GM12878 (cell line): ENCODE measurements around the gene NTSR1.

Experiments used
- BHLHE40 ChIP-seq, 2 experiments: fragments of 450-650 bp in 1 of 2; IDR thresholded peaks; 2 replicates each; pipeline ENCODE4 v1.6.1; 2011 to 2017; ENCODE audit warnings: low read depth in 2 of 2, borderline replicate concordance in 1 of 2, improper control_type of control experiment in 1 of 2, low read length in 1 of 2, mild to moderate bottlenecking in 1 of 2
- BRCA1 ChIP-seq: IDR thresholded peaks from 2 replicates; pipeline ENCODE4 v1.6.1; 2011; ENCODE audit warnings: low read depth, low read length, improper control_type of control experiment
- CHD4 ChIP-seq: fragments of 200-600 bp; sonication (generic); IDR thresholded peaks from 2 replicates; pipeline ENCODE4 v1.6.1; 2016; ENCODE audit warnings: mild to moderate bottlenecking
- EP300 ChIP-seq, 2 experiments: fragments of 150-350 bp in 1 of 2; IDR thresholded peaks; 2 replicates each; pipeline ENCODE4 v1.6.1; 2011 to 2012; ENCODE audit warnings: low read depth in 2 of 2, low read length in 2 of 2, borderline replicate concordance in 1 of 2, improper control_type of control experiment in 1 of 2, inconsistent platforms in 1 of 2; ENCODE audit not compliant: control insufficient read depth in 1 of 2
- EZH2 ChIP-seq: IDR thresholded peaks from 2 replicates; pipeline ENCODE4 v1.6.1; 2012; ENCODE audit warnings: low read depth, mild to moderate bottlenecking, control low read depth, inconsistent platforms, low read length, borderline replicate concordance; ENCODE audit not compliant: control insufficient read depth
- KAT2A ChIP-seq: conservative IDR thresholded peaks from 2 replicates; pipeline ENCODE4 v1.6.1; 2011; ENCODE audit warnings: low read depth, low read length; ENCODE audit not compliant: control insufficient read depth
- NR2C2 ChIP-seq: IDR thresholded peaks from 2 replicates; pipeline ENCODE4 v1.6.1; 2011; ENCODE audit warnings: borderline replicate concordance, low read depth; ENCODE audit not compliant: control insufficient read depth, insufficient read length
- POLR2A ChIP-seq: IDR thresholded peaks from 2 replicates; pipeline ENCODE4 v1.6.1; 2011; ENCODE audit warnings: low read depth, mild to moderate bottlenecking, low read length
- POLR2AphosphoS5 ChIP-seq: IDR thresholded peaks from 2 replicates; pipeline ENCODE4 v1.6.1; 2011; ENCODE audit warnings: mild to moderate bottlenecking, low read length, inconsistent platforms
- RAD21 ChIP-seq: IDR thresholded peaks from 2 replicates; pipeline ENCODE4 v1.6.1; 2011; ENCODE audit warnings: mild to moderate bottlenecking, low read depth, low read length, moderate library complexity; ENCODE audit not compliant: insufficient read depth
- REST ChIP-seq: IDR thresholded peaks from 2 replicates; pipeline ENCODE4 v1.6.1; 2012; ENCODE audit warnings: mild to moderate bottlenecking, low read depth, low read length
- SMC3 ChIP-seq: IDR thresholded peaks from 2 replicates; pipeline ENCODE4 v1.6.1; 2011; ENCODE audit warnings: low read length, improper control_type of control experiment, borderline replicate concordance
- ZBTB33 ChIP-seq: fragments of 450-650 bp; IDR thresholded peaks from 2 replicates; pipeline ENCODE4 v1.6.1; 2017; ENCODE audit warnings: mild to moderate bottlenecking
- TF ChIP-seq, protein P1 (sequence below): fragments of 450-650 bp; IDR thresholded peaks from 2 replicates; pipeline ENCODE4 v1.6.1; 2018; ENCODE audit warnings: borderline replicate concordance, mild to moderate bottlenecking; ENCODE audit not compliant: partially characterized antibody

DNA sequence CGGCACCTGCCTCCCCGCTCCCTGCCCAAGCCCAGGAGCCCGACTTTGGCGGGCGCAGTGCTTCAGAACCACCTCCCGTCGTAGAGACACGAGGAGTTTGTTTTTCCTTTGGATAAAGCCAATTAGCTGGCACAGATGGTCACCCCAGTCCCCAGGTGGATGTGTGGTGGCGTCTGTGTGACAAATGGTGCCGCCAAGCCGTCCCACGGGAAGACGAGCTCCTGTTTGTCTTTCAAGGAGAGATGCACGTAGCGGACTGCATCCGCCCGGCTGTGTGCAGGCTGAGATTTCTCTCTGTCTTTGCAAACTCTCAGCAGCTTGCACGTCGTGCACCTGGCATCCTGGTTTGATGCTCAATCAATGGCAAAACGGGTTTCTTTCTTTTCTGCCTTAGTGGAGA is 71.6 kb downstream of the NTSR1 start:
- TF ChIP-seq EZH2, result no peak
- TF ChIP-seq REST, result no peak
- TF ChIP-seq, protein P1, sequence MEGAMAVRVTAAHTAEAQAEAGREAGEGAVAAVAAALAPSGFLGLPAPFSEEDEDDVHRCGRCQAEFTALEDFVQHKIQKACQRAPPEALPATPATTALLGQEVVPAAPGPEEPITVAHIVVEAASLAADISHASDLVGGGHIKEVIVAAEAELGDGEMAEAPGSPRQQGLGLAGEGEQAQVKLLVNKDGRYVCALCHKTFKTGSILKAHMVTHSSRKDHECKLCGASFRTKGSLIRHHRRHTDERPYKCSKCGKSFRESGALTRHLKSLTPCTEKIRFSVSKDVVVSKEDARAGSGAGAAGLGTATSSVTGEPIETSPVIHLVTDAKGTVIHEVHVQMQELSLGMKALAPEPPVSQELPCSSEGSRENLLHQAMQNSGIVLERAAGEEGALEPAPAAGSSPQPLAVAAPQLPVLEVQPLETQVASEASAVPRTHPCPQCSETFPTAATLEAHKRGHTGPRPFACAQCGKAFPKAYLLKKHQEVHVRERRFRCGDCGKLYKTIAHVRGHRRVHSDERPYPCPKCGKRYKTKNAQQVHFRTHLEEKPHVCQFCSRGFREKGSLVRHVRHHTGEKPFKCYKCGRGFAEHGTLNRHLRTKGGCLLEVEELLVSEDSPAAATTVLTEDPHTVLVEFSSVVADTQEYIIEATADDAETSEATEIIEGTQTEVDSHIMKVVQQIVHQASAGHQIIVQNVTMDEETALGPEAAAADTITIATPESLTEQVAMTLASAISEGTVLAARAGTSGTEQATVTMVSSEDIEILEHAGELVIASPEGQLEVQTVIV, result no peak
- no peak for TF ChIP-seq BHLHE40 (IDR thresholded peaks at IDR 0.05; ENCODE audit: borderline replicate concordance in 1 of 2, low read depth in 2 of 2, low read length in 1 of 2)
- no peak for TF ChIP-seq POLR2A
- no peak for TF ChIP-seq CHD4
- no peak for TF ChIP-seq SMC3
- TF ChIP-seq NR2C2, result no peak
- no peak for TF ChIP-seq POLR2AphosphoS5
- TF ChIP-seq RAD21, result no peak
- TF ChIP-seq ZBTB33, result no peak
- no peak for TF ChIP-seq BRCA1
- no peak for TF ChIP-seq KAT2A
- no peak for TF ChIP-seq EP300 (IDR thresholded peaks at IDR 0.05; ENCODE audit: borderline replicate concordance in 1 of 2, control insufficient read depth in 1 of 2, low read depth in 2 of 2, low read length in 2 of 2)
